GM19452 (cell line): ENCODE measurements around the gene PAIP1.
"Not testable (repeated sequence)": the region's sequence is repeated elsewhere in the genome, so short reads cannot be mapped to it uniquely, and the experiment has no call there.

Experiments used
- ATAC-seq: cut with Tn5 transposase; IDR thresholded peaks from one replicate; pipeline ENCODE4 v1.9.1; 2021; ENCODE audit not compliant: unreplicated experiment

Gene PAIP1

DNA sequence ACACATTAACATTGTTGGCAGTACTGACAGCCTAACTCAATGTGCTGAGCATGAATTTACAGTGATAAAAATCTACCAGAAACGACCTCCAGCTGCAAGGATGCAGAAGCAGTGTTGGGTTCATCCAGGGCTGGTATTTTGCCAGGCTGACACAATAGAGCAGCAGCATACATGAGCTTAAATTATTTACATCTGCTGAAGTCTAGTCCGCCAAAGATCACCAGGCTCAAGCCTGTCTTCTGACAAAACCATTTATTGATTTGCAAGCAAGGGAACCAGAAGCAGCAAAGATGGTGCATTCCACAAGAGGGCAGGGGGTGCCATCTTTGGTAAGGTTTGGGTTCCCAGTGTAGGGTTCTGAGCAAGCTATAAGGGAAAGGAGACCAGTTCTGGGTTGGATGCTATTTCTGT is 33.2 kb downstream of the PAIP1 start:
- no peak for ATAC-seq

DNA sequence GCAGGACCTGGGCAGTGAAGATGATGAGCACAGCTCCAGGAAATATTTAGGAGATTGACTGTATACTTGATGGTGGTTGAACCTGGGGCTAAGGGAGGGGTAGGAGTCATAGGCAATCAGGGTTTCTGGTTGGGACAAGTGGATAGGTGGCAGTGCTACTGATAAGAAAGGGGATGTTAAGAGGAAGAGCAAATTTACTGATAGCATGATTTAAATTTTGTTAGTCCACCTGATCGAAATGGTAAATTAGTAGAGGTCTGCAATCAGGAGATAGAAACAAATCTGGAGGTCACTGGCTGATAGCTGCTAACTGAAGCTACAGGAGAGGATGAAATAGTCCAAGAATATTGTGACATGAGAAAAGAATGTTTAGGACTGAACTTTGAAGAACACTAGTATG is 36.3 kb downstream of the PAIP1 start:
- ATAC-seq, result no peak

DNA sequence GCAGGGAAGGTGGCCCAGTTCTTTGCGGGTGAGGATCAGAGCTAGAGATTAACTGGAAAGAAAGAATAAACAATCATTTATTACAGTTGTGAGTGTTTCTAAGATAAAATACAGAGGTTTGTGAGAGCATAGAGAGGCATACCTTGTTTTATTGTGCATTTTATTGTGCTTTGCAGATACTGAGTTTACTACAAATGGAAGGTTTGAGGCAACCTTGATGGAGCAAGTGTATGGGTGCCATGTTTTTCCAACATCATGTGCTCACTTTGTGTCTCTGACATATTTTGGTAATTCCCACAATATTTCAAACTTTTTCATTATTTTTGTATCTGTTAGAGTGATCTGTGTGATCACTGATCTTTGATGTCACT is 41.2 kb downstream of the PAIP1 start:
- no peak for ATAC-seq

DNA sequence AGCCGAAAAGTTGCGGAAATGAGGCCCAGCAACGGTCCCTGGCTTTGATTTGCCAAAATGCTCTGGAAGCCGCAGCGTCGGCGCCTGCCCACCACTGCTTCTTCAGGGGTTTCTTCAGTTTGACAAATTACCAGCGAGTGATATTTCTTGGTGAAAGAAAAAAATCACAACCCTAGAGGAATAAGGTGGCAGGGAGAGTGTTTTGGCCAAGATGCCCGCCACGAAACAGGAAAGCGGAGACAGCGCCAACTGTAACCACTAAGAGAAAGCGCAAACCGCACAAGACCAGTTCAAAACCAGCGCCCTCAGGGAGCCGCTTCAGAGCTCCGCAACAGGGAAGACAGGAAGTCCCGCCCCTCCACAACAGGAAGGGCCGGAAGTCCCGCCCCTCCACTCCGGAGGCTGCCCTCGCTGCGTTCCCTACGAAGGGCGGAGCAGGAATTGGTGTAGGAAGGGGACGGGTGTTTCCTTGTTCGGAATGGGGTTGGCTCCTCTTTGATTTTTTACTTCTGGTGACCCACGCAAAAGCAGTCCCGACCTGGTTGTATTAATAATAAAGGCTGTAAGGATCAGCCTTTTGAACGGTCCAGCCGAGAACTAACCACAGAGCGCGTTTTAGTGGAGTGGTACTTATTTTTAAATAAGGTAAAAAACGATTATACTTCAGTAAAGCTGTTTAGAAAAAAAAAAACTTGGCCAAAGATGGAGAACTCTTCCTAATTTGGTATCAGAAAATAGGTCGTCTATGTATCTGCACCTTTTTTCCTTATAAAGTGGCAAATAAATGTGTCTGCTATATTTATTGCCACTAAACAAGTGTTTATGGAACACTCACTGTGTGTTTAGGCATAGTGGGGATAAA is 41.8 kb downstream of the PAIP1 start, which contains the start of gene C5orf34:
C5orf34 (minus strand) TSS at position 333 of the 862 bp plus-strand sequence. CDS start 5,809 bp downstream, outside the sequence.
- ATAC-seq, result peak; percentile 98

DNA sequence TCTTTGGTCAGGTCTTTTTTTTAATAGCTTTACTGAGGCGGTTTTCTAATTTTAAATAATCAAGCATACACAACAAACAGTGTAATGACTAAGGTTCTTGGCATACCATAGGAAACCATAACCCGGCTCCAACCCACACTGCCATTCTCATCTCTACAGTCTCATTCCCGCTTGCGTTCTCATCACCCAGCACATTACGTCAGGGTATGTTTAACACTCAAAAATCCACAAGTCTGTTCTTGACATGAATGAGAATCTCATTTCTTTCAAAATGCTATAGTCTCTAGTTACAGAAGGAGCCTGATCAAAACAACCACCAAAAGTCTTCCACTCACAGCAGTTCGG is 42.4 kb downstream of the PAIP1 start:
- ATAC-seq, result peak; percentile 33

DNA sequence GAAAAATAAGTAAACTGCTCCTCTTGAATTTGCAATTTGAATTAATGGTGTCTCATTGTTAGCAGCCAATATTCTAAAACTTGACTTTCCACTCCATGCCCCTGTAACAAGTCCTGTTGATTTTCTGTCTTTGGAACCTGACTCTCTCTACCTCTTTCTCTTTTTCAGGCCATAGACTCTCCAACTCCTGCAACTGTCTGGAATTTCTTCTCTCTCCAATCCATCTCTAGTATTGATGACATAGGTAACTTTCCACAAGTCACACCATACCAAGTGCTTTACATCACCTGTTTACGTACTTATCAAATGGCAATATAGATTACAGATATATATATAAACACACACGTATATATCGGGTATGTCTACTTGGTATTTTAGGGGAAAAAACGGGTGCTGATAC is 42.9 kb downstream of the PAIP1 start:
- ATAC-seq, result no peak

DNA sequence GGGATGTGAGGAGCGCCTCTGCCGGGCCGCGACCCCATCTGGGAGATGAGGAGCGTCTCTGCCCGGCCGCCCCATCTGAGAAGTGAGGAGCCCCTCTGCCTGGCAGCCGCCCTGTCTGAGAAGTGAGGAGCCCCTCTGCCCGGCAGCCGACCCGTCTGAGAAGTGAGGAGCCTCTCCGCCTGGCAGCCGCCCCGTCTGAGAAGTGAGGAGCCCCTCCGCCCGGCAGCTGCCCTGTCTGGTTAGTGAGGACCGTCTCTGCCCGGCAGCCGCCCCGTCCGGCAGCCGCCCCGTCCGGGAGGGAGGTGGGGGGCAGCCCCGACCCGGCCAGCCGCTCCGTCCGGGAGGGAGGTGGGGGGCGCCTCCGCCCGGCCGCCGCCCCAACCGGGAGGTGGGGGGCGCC is 45.8 kb downstream of the PAIP1 start:
- not testable (repeated sequence) for ATAC-seq

DNA sequence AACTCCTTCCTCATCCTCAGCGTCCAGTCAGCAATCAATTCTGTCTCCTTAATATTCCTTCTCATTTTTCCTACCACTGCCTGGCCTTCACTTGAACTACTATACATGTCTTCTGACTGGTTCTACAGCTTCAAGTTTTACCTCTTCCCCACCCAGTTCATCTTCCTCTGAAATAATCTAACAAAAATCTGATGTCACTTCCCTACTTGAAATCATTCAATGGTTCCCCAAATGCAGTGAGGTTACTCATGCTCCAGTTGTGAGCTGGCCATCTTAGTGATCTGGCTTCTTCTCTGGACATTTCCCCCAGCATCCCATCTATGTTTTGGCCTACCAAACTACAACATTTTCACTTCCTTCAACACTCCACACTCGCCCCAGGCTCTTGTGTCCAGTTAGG is 58.3 kb downstream of the PAIP1 start:
- ATAC-seq, result no peak

DNA sequence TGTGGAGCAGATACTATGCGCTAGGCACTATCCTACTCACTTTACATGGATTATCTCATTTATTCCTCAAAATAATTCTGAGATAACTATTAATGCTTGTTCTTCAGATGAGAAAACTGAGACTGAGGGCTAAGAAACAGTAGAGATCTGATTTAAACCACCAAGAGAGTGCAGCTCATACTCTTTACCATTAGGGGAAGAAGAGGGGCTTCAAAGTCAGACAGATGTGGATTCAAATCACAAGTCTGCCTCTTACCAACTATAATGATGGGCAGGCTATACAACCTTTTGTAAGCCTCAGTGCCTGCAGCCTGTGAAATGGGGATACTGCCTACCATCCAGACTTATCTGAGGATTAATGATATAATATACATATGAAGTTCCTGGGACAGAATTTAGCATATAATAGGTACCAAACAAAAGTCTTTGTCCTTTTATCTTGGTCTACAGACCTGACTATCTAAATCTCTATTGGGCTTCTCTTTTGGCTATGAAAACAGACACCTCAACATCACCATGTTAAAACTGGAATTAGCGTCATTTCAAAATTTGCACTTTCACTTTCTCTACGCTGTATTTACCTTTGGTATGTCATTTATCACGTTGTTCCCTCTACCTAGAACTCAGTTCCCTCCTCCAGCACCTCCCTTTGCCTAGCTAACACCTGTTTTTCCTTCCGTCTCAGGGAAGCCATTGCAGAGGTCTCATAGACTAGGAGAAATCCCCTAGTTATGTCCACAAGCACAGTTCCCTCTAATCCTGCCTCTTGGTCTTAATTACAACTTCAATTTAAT is 59.4 kb downstream of the PAIP1 start:
- ATAC-seq, result no peak

DNA sequence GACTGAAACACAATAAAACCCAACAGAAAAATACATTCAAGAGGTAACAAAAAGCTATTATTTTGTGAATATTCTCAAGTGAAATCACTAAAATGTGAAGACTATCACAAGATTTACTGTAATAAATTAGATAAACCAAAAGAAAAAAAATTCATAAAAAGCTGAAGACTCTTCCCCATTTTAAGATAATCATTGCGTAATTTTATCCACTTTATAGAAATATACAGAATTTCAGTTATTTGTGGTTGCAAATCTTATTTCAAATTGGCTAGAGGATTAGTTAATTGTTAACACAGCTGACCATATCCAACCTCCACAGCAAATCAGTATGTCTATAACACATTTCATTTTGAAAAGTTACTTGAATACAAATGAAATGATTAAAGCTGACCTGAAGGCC is 65.6 kb downstream of the PAIP1 start:
- ATAC-seq, result no peak

DNA sequence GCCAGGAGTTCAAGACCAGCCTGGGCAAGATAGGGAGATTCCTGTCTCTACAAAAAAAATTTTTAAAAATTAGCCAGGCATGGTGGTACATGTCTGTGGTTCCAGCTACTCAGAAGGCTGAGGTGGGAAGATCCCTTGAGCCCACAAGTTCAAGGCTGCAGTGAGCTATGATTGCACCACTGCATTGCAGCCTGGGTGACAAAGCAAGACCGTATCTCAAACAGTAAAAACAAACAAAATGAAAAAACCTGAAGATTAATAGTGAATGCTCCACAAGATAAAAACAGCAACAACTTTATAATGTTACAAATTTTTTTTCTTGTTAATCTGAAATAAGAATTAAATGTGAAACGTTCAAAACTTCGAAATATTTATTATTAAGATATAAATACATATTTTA is 70.5 kb downstream of the PAIP1 start:
- no peak for ATAC-seq

DNA sequence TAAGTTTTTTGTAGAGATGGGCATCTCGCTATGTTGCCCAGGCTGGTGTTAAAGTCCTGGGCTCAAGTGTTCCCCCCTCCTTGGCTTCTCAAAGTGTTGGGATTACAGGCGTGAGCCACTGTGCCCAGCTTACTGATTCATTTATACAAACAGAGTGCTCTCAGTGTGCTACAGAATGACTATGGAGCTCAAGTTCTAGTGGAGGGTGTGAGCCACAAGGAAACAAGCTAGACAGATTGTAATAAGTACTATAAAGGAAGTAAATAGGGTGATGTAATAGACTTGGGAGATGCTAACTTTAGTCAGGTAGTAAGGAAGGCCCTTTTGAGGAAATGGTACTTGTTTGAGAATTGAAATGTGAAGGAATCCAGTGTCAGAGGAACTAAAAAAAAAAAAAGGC is 71.5 kb downstream of the PAIP1 start:
- ATAC-seq, result no peak

DNA sequence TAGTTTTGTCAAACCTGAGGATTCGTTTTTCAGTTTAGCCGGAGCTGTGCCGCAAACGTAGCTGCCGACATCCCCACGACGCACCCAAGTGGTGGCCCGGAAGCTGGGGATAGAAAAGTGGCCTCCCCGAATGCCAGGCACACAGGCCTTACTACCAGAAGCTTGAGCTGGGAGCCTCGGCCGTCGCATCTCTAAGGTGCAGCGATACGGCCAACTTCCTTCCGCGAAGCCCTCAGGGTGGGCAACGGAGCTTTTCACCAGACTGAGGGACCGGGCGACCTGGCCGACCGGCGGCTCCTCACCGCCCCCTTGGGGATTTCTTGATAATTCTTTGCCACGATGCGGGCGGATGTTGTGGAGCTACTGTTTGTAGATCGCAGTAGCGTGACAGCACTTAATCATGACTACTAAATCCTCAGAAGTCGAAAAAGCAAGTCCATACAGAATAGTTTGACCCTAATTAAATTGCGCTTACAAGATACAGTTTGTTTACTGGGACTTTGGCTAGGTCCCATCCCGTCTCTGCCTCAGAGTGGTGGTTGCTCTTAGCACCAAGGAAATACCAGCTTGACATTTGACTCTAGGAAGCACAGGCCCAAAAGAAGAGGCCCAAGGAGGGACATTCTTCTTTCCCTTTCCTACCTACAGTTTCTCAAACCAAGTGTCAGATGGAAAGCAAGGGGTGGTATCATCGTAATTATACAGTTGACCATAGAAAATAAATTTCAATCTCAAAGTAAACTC is 72.6 kb downstream of the PAIP1 start:
- ATAC-seq, result peak; percentile 69

DNA sequence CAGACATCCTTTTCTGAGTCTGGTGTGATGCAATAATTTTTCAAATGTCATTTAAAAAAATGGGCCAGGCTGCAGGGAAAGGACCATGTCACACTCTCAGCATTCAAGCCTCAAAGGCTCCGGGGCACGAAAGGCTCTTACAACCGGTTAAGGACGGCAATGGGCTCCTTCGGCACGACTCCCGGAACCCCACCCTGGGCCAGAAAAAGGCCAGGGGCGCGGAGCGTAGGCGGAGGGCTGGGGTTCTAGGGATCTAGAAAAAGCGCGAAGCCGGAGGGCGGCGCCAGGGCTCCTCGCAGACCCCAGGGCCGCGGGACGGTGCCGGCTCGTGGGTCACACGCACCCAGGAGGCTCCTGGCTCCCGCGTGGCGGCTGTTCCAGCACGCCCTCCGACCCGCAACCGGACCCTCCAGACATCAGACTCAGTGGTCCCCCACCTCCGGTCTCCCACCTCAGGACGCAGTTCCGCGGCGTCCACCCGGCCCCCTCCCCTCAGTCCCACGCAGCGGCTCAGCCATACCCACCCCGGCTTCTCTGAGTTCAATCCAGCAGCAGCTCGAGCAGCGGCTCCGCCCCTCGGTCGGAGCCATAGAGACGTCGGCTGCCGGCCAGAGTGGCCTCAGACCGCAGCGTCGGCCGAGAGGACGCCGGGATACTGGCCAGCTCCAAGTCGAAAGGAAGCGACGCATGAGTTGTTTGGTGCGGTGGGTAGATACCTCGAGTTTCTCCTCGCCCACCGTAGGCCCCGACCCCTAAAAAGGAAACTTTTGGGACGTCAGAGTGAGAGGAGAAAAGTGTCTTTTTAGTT is 73.4 kb downstream of the PAIP1 start, which contains the start of gene TMEM267:
TMEM267 (minus strand) TSS at position 568 of the 808 bp plus-strand sequence. CDS start 29,896 bp downstream, outside the sequence.
- peak; percentile 87 for ATAC-seq

DNA sequence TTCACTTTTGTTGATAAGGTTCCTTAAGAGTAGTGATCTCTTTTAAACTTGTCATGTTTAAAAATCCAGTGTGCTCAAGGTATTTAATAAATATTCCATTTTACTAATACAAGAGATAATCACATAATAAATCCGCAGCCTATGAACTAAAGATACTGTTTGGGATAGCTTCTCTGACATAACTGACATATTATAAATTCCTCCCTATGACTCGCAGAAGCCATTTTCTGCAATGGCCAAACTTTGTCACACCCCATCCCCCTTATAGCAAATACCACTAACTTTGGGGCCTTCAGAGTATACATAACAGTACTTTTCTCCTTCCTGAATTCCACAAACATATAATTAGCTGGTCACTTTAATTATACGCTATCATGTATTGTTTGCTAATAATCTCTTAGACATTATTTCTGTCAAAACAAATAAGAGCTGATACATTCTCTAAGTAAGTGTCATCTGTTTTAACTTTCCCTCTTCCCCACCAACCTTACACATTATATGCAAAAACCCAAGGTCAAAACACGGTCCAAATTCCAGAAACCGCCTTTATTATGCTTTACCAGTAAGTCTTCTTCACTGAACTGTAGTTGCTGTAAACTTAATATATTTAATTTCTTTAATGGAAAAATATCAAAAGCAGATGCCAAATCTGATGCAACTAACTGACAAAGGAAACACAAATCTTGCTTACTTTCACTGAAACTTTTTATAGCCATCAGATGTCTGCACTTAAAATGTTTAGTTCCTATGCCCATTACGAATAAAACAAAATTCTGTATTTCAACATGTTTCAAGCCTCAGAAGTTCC is 74.2 kb downstream of the PAIP1 start:
- no peak for ATAC-seq
